Naive thymus-derived CD4-positive, alpha-beta T cell (primary cell): ENCODE measurements around the gene CTSA. TPM values are rescaled to one million over a fixed set of nuclear protein-coding genes. Genes with fewer than 3 reads are reported as not detected.

ENCODE experiments used
- ATAC-seq: fragments of 150-1000 bp; cut with Tn5 transposase; 2 replicates; pipeline ENCODE4 v1.10.0; 2021; ENCODE audit warnings: mild to moderate bottlenecking, moderate library complexity
- CTCF ChIA-PET: fragments of 350-600 bp; sonication (Branson Sonifier 250); formaldehyde crosslinking; loops from one replicate; lab custom pipeline; 2021; ENCODE audit warnings: antibody characterized with exemption; lab: Charles Lee
- POLR2A ChIA-PET: fragments of 350-600 bp; sonication (Branson Sonifier 250); formaldehyde crosslinking; loops from one replicate; lab custom pipeline; 2021; ENCODE audit warnings: antibody characterized with exemption, inconsistent platforms; lab: Charles Lee
- DNase-seq, 9 donors: peaks; one replicate each; pipeline versions ENCODE4 v3.0.0 to v3.0.0-alpha.2; 2020 to 2022; ENCODE audit warnings: mixed read lengths in 1 of 9
- H3K27ac ChIP-seq: one replicate; pipeline ENCODE4 v1.7.0; 2013; ENCODE audit warnings: mild to moderate bottlenecking, low read depth, low read length, moderate library complexity
- H3K27me3 ChIP-seq, 2 donors: one replicate each; pipeline ENCODE4 v1.7.0; 2013; ENCODE audit warnings: low read length in 2 of 2, mild to moderate bottlenecking in 2 of 2, moderate library complexity in 2 of 2; ENCODE audit not compliant: control insufficient read depth in 2 of 2, insufficient read depth in 2 of 2
- H3K36me3 ChIP-seq, 3 experiments: 1 replicate in 2 of 3; 2 replicates in 1 of 3; pipeline ENCODE4 v1.7.0; 2013; ENCODE audit warnings: low read length in 3 of 3, mild to moderate bottlenecking in 3 of 3, moderate library complexity in 1 of 3; ENCODE audit not compliant: insufficient read depth in 3 of 3, control insufficient read depth in 2 of 3
- H3K4me1 ChIP-seq, 2 donors: one replicate each; pipeline ENCODE4 v1.7.0; 2013; ENCODE audit warnings: low read length in 2 of 2, mild to moderate bottlenecking in 2 of 2, moderate library complexity in 1 of 2; ENCODE audit not compliant: control insufficient read depth in 2 of 2, insufficient read depth in 2 of 2
- H3K4me3 ChIP-seq: 2 replicates; pipeline ENCODE4 v1.7.0; 2013; ENCODE audit warnings: mild to moderate bottlenecking, low read length
- H3K9me3 ChIP-seq, 3 experiments: 1 replicate in 2 of 3; 2 replicates in 1 of 3; pipeline ENCODE4 v1.7.0; 2013; ENCODE audit warnings: low read length in 3 of 3; ENCODE audit not compliant: control insufficient read depth in 2 of 3
- H3K27ac Mint-ChIP-seq, 9 donors: one replicate each; pipeline ENCODE4 v1.8.0; 2020 to 2022; ENCODE audit warnings: mixed read lengths in 9 of 9, mild to moderate bottlenecking in 8 of 9, moderate library complexity in 5 of 9, inconsistent platforms in 2 of 9
- H3K27me3 Mint-ChIP-seq, 5 donors: one replicate each; pipeline ENCODE4 v1.8.0; 2021 to 2022; ENCODE audit warnings: mixed read lengths in 5 of 5, mild to moderate bottlenecking in 1 of 5
- H3K36me3 Mint-ChIP-seq, 5 donors: one replicate each; pipeline ENCODE4 v1.8.0; 2020 to 2022; ENCODE audit warnings: mixed read lengths in 5 of 5, mild to moderate bottlenecking in 3 of 5, inconsistent platforms in 1 of 5
- H3K4me1 Mint-ChIP-seq, 7 donors: one replicate each; pipeline ENCODE4 v1.8.0; 2020 to 2022; ENCODE audit warnings: mixed read lengths in 7 of 7, mild to moderate bottlenecking in 3 of 7, inconsistent platforms in 1 of 7
- H3K4me3 Mint-ChIP-seq, 10 donors: one replicate each; pipeline ENCODE4 v1.8.0; 2020 to 2022; ENCODE audit warnings: mild to moderate bottlenecking in 10 of 10, mixed read lengths in 10 of 10, moderate library complexity in 6 of 10, inconsistent platforms in 2 of 10
- H3K9me3 Mint-ChIP-seq, 11 donors: one replicate each; pipeline ENCODE4 v1.8.0; 2020 to 2022; ENCODE audit warnings: mixed read lengths in 11 of 11, mild to moderate bottlenecking in 4 of 11, inconsistent platforms in 1 of 11, moderate library complexity in 1 of 11
- intact Hi-C, 2 donors: fragments of 100-400 bp; cut with micrococcal nuclease; formaldehyde crosslinking; loops; one replicate each; pipeline ENCODE4 v1.15.1; 2023
- polyA plus RNA-seq, 2 donors: library from polyadenylated mRNA; unstranded; fragments of 300-500 nt; fragmentation: Illumina TruSeq; gene quantifications; one replicate each; pipeline ENCODE4 v1.2.3, GENCODE V29; 2021
- total RNA-seq, 6 experiments: library from RNA in 5 of 6; stranded (reverse) in 5 of 6; gene quantifications; 1 replicate in 5 of 6; 2 replicates in 1 of 6; pipeline ENCODE4 v1.2.3 and lab custom pipeline; 2021 to 2026

CTSA gene
- total RNA-seq (100 to 1,000 TPM in 1 of 5 experiments, 10 to 100 TPM in 4; 60.5 to 151 (median 65.1) TPM), polyA plus RNA-seq (10 to 100 TPM; 59.6 to 74.7 TPM), total RNA-seq (lab: John Stamatoyannopoulos, UW) (35.7 reads per million, percentile 64 among the genes with 10 or more reads in this experiment)

- peaks cover 17 to 37% (median 26%) of the 10 kb centered on the region in 7 donors for H3K4me1 Mint-ChIP-seq
- DNase-seq, result peak; percentile 62 to 90 (median 83)
- peak within 1 kb of the TSS; percentile 96 for H3K4me3 ChIP-seq
- H3K36me3 ChIP-seq, result peaks cover 0 to 32% (median 4%) of the 10 kb centered on the region in 3 experiments
- H3K9me3 Mint-ChIP-seq, result no peaks in the 10 kb centered on the region
- peaks cover 22 to 25% of the 10 kb centered on the region in 2 donors for H3K4me1 ChIP-seq
- CTCF ChIA-PET, result interaction anchor here (1.1 to 2.3 kb wide), 2 partner anchors 10 to 42 kb away, joined by 8 to 9 read pairs; partner anchors contain the start of gene ZSWIM1
- intact Hi-C loops, result loop anchor here (1.0 to 5.0 kb wide), 11 partner anchors 10 to 100 kb away; partner anchors contain the start of genes ACOT8 (in 2 of the 2), UBE2C (in 2 of the 2), ZSWIM1 (in 2 of the 2) and ZSWIM3 (in 2 of the 2)
- H3K4me3 Mint-ChIP-seq, result peak within 1 kb of the TSS; percentile 88 to 95 (median 93)
- H3K27me3 ChIP-seq, result no peaks in the 10 kb centered on the region
- H3K27me3 Mint-ChIP-seq, result no peaks in the 10 kb centered on the region
- peak within 1 kb of the TSS; percentile 85 to 97 (median 90) for H3K27ac Mint-ChIP-seq
- no peaks in the 10 kb centered on the region for H3K9me3 ChIP-seq
- H3K27ac ChIP-seq, result peak within 1 kb of the TSS; percentile 76
- POLR2A ChIA-PET, result interaction anchor here (1.1 to 4.7 kb wide), 10 partner anchors 8 to 473 kb away, joined by 3 to 65 read pairs (median 5); partner anchors contain the start of genes ACOT8, PCIF1, ZNF335 and ZSWIM1
- peaks cover 0 to 11% (median 6%) of the 10 kb centered on the region in 5 donors for H3K36me3 Mint-ChIP-seq
- peak; percentile 87 for ATAC-seq
Observed at GRCh38 chr20:45890985-45891983, at the start of gene CTSA, which contains the start of gene NEURL2. TSS of gene CTSA (plus strand) at chr20:45891335. CDS start at chr20:45891569, 234 bp downstream. TSS of gene NEURL2 (minus strand) at chr20:45891208. CDS start at chr20:45890991, 217 bp downstream.

GRCh38 chr20:45841407-45842129, 49.6 kb upstream of the CTSA start:
- H3K4me3 ChIP-seq, result no peak overlapping the region
- no peaks in the 10 kb centered on the region for H3K4me1 ChIP-seq
- Mint-ChIP-seq H3K27me3 (no peaks in the 10 kb centered on the region), H3K4me3 (no peak overlapping the region), H3K9me3 (no peaks in the 10 kb centered on the region), H3K4me1 (peaks cover 0 to 3% (median 0%) of the 10 kb centered on the region in 7 donors), H3K36me3 (peaks cover 0 to 29% (median 5%) of the 10 kb centered on the region in 5 donors), H3K27ac (no peak overlapping the region)
- H3K27me3 ChIP-seq, result no peaks in the 10 kb centered on the region
- H3K27ac ChIP-seq, result no peak overlapping the region
- ATAC-seq (no peak), DNase-seq (no peak)
- POLR2A ChIA-PET, result no interaction called here
- no peaks in the 10 kb centered on the region for H3K9me3 ChIP-seq
- peaks cover 0 to 60% (median 30%) of the 10 kb centered on the region in 3 experiments for H3K36me3 ChIP-seq
- CTCF ChIA-PET, result no interaction called here
- intact Hi-C loops, result no loop called here

DNA sequence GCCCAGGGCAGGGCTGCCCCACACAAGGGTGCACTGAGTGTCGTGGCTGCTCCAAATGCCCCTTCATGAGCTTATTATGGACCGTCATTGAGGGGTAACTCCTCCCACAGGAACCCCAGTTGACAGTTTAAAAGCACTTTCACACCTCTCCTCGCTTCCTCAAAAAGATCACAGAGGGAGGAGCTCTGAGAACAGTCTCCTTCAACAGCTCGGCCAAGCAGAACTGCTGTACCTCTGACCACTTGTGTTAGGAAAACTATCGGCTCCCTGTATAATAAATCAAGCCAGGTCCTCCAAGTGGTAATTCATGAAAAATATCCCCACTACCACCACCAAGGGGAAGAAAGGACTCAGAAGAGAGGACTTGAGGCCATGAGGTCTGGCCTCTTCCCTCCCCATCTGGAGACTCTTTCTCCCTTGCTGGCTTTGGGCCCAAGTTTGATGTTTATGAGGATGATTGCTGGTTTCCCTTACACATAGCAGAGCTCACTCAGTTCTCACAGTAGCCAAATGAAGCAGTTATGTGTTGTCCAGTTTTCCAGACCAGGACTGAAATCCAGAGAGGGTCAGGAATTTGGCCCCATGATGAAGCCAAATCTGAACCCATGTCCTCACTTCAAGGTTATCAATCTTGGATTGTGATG, 48.8 kb upstream of the CTSA start:
- H3K27ac Mint-ChIP-seq, result no peak overlapping the region
- H3K27me3 Mint-ChIP-seq, result no peaks in the 10 kb centered on the region
- DNase-seq (no peak), ATAC-seq (peak; percentile 65)
- Histone ChIP-seq H3K4me3 (no peak overlapping the region), H3K4me1 (no peaks in the 10 kb centered on the region), H3K27me3 (no peaks in the 10 kb centered on the region), H3K27ac (no peak overlapping the region), H3K36me3 (peaks cover 0 to 65% (median 31%) of the 10 kb centered on the region in 3 experiments), H3K9me3 (no peaks in the 10 kb centered on the region)
- ChIA-PET CTCF (no interaction called here), POLR2A (no interaction called here)
- peaks cover 0 to 3% (median 0%) of the 10 kb centered on the region in 7 donors for H3K4me1 Mint-ChIP-seq
- H3K9me3 Mint-ChIP-seq, result no peaks in the 10 kb centered on the region
- H3K36me3 Mint-ChIP-seq, result peaks cover 0 to 29% (median 5%) of the 10 kb centered on the region in 5 donors
- H3K4me3 Mint-ChIP-seq, result no peak overlapping the region
- intact Hi-C loops, result no loop called here

GRCh38 chr20:45843506-45843905, 47.6 kb upstream of the CTSA start:
- Mint-ChIP-seq H3K27ac (no peak overlapping the region), H3K27me3 (no peaks in the 10 kb centered on the region), H3K9me3 (no peaks in the 10 kb centered on the region), H3K4me3 (no peak overlapping the region), H3K36me3 (peaks cover 0 to 32% (median 5%) of the 10 kb centered on the region in 5 donors), H3K4me1 (peaks cover 0 to 4% (median under 1%) of the 10 kb centered on the region in 7 donors)
- intact Hi-C loops, result no loop called here
- Histone ChIP-seq H3K36me3 (peaks cover 0 to 74% (median 31%) of the 10 kb centered on the region in 3 experiments), H3K4me1 (no peaks in the 10 kb centered on the region), H3K27me3 (no peaks in the 10 kb centered on the region), H3K27ac (no peak overlapping the region), H3K9me3 (no peaks in the 10 kb centered on the region), H3K4me3 (no peak overlapping the region)
- POLR2A ChIA-PET, result no interaction called here
- ATAC-seq (no peak), DNase-seq (no peak)
- CTCF ChIA-PET, result no interaction called here

- Histone ChIP-seq H3K36me3 (peaks cover 0 to 84% (median 31%) of the 10 kb centered on the region in 3 experiments), H3K4me1 (no peaks in the 10 kb centered on the region), H3K9me3 (no peaks in the 10 kb centered on the region), H3K27me3 (no peaks in the 10 kb centered on the region), H3K4me3 (no peak overlapping the region), H3K27ac (no peak overlapping the region)
- Mint-ChIP-seq H3K27me3 (no peaks in the 10 kb centered on the region), H3K4me1 (peaks cover 0 to 7% (median 3%) of the 10 kb centered on the region in 7 donors), H3K36me3 (peaks cover 4 to 45% (median 14%) of the 10 kb centered on the region in 5 donors), H3K27ac (no peak overlapping the region), H3K4me3 (no peak overlapping the region), H3K9me3 (no peaks in the 10 kb centered on the region)
- ChIA-PET POLR2A (interaction anchor here (0.7 kb wide), 2 partner anchors 11 to 479 kb away, joined by 3 to 5 read pairs; no protein-coding TSS in a partner anchor), CTCF (no interaction called here)
- DNase-seq (no peak), ATAC-seq (no peak)
- intact Hi-C loops, result no loop called here
Observed at GRCh38 chr20:45845452-45845851, 45.7 kb upstream of the CTSA start.
